Skin of body (tissue), 2 donors: ENCODE data around the gene CCDC136. TPM values are rescaled to one million over a fixed set of nuclear protein-coding genes. Genes with fewer than 3 reads are reported as not detected.

Source experiments
- DNase-seq: peaks from one replicate; lab custom pipeline; 2025; lab: John Stamatoyannopoulos, UW
- total RNA-seq: library from RNA; depleted of rRNA; stranded (reverse); fragments of >200 nt; gene quantifications from one replicate; pipeline ENCODE4 v1.2.3, GENCODE V29; 2014

Gene CCDC136
- total RNA-seq, 1 donor from 2014 or later = 6.1 TPM

DNA sequence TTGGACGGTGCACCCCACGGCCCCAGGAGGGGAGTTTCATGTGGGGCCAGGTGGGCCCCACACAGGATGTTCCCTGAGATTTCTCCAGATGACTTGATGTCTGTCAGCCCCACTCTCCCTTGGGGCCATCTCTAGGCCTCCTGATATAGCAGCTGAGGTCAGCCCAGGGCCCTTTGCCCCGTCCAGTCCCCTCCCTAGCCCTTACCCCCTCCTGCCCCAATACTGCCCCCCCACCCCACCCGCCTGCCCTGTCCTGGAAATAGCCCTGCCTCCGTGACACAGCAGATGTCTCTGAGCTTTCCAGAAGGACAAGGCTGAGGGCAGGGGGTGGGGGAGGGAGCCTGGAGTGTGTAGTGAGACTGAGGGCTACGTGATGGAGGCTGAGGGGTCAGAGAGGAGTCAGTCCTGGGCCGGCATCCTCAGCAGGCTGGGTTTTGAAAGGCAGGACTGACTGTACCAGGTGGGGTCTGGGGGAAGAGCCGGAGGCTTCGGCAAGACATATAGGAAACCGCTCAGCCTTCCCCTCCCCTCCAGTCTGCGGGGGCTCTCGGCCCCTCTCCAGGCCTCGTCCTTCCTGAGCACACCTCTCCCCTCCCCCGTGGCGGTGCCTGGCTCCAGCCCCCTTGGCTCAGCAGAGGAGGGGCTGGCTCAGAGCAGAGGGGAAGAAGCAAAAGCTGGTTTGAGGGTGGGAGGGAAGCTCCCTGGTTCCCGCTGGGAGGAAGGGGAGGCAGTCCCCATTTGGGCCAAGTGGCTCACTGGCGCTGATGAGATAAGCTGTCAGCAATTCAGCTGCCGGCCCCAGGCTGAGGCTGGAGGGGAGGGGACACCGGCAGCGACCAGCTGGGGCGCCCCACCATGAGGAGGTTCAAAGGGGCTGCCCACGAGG is 40.5 kb downstream of the CCDC136 start:
- peak; percentile 79 for DNase-seq

DNA sequence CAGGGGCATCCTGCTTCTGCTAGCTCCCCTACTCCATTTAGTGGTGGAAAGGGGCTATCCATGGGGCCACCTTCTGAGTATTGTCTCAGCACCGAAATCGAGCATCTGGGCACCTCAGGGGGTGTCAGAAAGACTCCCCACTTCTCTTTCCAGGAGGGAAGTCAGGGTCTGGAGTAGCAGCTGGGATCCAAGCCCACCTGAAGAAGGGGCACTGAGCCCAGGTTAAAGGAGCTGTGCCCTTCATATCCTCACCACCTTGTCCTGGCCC is 41.0 kb downstream of the CCDC136 start:
- DNase-seq = peak; percentile 80

DNA sequence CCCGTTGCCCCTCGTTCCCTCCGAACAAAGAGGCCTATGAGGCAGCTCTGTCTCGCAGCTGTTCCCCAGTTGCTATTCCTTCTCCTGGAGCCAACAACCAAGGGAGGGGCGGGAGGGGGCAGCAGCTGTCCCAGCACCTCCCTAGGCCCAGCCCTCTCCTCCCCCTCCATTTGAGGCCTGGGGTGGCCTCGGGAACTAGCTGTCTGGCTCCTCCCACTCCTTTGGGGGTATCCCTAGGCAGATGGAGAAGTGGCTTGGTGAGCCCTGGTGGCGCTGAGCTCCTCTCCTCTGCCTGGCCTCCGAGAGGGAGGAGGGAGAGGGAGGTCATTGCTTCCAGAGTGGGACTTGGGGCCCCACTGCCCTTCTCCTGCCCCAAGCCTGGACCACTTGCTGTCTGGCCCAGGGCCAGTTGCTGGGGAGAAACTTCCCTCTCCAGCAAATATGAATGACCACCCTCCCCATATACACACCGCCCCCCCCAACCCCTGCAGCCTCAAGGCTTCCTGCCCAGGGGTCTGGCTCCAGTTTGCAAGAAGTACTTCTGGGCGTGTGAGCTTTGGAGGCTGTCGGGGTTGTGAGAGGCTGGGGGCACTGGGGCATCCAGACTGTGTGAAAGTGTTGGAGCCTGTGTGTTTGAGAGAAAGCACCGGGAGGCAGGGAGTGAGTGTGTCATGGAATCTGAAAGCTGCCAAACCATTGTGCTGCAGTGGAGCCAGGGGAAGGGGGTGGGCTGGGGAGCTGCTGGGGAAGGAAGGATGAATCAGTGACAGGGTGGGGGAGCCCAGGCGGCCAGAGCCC is 41.6 kb downstream of the CCDC136 start:
- peak; percentile 94 for DNase-seq

DNA sequence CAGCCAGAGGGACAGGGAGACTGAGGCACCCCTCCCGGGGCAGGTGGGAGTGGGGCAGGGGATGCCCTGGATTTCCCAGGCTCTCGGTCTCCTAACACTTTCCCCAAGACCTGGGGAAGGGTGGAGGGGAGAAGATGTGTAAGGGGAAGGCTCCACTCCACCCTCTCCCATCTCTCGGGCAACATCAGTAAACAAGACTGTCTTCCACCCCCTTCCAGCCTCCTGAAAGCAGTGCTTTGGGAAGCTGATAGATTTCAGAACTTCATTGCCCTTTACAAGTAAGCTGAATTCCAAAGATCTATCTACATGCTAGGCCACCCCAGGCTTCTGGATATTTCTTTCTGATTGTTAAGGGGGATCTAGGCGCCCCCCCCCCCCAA is 42.2 kb downstream of the CCDC136 start:
- DNase-seq = peak; percentile 77

GRCh38 chr7:128835231-128835751 is 43.5 kb downstream of the CCDC136 start:
- no peak for DNase-seq

- DNase-seq = no peak
Observed at GRCh38 chr7:128835790-128836641, 44.2 kb downstream of the CCDC136 start.

DNA sequence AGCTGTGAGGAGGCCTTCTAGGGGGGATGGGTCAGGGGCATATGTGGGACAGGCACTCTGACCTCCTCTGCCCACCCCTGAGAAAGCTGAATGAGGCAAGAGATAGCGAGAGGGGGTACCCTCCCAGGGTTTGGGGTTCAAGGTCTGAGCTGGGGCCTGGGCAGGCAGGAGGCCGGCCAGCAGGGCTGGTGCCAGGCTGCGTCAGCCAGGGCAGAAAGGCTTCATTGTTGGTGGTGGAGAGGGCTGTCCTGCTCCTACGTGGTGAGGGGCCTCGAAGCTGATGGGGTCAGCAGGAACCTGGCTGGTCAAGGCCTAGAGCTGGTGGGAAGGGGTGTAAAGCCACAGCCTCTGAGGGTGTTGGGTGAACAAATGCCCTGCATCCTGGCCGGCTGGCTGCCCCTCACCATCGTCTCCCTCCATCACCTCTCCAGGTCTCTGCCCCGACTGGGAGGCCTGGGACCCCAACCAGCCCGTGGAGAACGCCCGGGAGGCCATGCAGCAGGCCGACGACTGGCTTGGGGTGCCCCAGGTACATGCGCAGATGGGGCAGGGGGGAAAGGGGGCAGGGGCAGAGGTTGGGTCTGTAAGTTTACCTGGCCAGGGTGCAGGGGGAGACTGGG is 45.1 kb downstream of the CCDC136 start:
- DNase-seq = no peak

GRCh38 chr7:128837521-128837921 is 45.8 kb downstream of the CCDC136 start:
- DNase-seq = no peak

- DNase-seq = no peak
Observed at GRCh38 chr7:128838109-128838779, 46.5 kb downstream of the CCDC136 start.

DNA sequence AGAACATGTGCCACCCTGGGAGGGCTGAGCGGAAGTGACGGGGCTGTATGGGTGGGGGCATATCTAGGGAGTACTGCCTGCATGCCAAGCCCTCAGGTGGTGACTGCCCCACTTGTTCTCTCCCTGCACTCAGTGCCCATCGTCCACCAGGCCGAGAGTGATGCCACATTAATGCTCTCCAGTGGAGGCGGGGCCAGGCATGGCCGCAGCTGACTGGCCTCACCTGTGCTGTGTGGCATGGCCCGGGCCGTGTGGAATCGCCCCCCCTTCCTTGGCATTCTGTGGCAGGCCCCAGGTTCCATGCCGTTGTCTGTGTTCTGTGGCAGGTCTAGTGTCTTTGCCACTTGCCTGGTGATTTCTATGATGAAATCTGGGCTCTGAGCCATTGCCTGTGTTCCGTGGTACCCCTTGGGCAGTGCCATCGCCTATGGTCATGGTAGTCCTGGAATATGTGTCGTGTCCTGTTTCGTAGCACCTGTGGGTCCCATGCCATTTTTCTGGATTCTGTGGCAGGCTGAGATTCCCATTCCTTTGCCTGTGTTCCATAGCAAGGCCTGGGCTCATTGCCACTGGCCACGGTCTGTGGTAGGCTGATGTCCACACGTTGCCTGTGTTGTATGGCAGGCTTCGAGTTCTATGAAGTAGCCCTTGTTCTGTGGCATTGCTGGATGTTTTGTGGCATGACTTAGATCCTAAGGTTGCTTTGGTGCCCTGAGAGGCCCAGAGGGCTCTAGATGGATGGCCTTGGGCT is 47.4 kb downstream of the CCDC136 start:
- DNase-seq = no peak

- DNase-seq = no peak
Observed at GRCh38 chr7:128839751-128840177, 48.0 kb downstream of the CCDC136 start.

GRCh38 chr7:128840326-128841170 is 48.8 kb downstream of the CCDC136 start:
- no peak for DNase-seq

DNA sequence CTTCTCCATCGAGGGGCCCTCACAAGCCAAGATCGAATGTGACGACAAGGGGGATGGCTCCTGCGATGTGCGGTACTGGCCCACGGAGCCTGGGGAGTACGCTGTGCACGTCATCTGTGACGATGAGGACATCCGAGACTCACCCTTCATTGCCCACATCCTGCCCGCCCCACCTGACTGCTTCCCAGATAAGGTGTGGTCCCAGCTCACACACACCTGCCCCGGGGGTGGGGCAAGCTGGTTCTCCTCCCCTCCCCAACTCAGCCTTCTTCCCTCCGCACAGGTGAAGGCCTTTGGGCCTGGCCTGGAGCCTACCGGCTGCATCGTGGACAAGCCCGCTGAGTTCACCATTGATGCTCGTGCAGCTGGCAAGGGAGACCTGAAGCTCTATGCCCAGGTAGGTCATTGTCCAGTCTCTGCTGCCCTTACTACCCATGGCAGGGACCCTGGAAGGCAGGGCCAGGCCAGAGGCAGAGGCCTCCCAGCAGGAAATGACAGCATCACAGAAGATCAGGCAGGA is 49.5 kb downstream of the CCDC136 start:
- no peak for DNase-seq

DNA sequence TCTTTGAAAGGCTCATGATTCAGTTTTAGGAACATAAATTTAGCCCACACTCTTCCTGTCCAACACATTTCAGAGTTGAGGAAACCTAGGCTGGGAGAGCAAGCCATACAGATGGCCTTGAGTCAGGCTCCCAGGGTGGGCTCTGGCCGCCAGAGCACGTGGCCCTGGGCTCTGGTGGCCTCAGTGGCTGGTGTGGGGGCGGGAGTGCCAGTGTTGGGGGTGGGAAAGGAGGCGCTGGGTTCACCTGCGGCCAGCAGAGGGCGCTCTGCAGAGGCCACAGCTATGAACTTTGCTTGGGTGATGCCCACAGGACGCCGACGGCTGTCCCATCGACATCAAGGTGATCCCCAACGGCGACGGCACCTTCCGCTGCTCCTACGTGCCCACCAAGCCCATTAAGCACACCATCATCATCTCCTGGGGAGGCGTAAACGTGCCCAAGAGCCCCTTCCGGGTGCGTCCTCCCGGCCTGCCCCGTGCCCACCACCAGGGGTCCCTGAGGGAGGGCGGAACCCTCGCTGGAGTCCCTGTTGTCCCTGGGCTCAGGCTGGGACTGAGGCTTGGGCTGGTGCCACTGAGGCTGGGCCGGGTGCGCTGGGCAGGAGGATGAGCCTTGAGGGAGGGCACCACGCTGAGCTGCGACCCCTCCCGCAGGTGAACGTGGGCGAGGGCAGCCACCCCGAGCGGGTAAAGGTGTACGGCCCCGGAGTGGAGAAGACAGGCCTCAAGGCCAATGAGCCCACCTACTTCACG is 50.3 kb downstream of the CCDC136 start:
- no peak for DNase-seq

- no peak for DNase-seq
Observed at GRCh38 chr7:128842674-128843641, 51.2 kb downstream of the CCDC136 start.

GRCh38 chr7:128843938-128844621 is 52.3 kb downstream of the CCDC136 start:
- no peak for DNase-seq
